CD4-positive, alpha-beta T cell treated with Interleukin-15 for 1 hour (primary cell): ENCODE results near the gene NDUFB1.

ENCODE experiments used
- DNase-seq: peaks from one replicate; pipeline ENCODE4 v3.0.0-alpha.2; 2020

The NDUFB1 gene

DNA sequence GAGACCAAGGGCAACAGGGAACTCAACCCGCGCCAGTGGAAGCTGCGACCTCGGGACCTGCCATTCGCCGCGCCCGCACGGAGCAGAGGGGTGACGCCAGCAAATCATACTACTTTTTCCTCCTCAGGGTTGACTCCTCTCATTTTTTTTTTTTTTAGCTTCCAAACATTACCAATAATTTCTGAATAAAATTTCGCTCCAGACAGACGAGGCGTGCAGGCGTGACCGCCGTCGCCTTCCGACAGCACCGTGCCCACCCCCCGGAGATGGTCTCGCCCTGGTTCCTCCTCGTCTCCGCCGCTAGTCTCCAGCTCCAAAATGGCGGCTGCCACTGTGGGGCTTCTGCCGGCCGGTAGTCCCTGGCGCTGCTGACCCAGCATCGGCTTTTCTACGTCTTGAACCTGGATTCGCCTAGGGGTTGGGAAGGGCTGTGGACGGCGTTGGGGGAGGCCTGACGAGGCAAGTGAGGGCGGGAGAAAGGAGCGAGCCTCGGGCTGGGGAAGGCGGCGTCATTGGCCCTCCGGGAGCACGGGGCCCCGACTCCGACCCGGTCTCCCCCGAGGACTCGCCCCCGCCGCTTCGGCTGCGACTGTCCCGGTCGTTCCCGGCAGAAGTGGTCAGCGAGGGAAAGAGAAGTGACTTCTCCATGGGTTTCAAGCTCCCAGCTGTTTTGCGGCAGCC lies at the start of gene NDUFB1, which contains the start of gene CPSF2:
TSS of gene NDUFB1 (minus strand) at position 37 of the 681 bp plus-strand sequence. CDS start 4,069 bp downstream, outside the sequence.
TSS of gene CPSF2 (plus strand) at position 300 of the 681 bp plus-strand sequence. CDS start 9,016 bp downstream, outside the sequence.
- DNase-seq, result peak; percentile 74

DNA sequence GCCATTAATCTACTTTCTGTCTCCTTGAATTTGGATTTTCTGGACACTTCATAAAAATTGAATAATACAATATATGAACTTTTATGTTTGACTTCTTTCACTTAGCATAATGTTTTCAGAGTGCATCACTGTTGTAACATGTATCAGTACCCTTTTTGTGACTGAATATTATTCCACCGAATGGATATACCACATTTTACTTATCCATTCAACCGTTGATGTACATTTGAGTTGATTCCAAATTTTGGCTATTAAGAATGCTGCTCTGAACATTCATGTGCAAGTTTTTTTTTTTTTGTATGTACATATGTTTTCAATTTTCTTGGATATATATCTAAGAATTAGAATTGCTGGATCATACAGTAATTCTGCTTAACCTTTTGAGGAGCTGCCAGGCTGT lies 43.5 kb upstream of the NDUFB1 start:
- no peak for DNase-seq

- no peak for DNase-seq
Measured at GRCh38 chr14:92161521-92161920, 40.0 kb upstream of the NDUFB1 start.

DNA sequence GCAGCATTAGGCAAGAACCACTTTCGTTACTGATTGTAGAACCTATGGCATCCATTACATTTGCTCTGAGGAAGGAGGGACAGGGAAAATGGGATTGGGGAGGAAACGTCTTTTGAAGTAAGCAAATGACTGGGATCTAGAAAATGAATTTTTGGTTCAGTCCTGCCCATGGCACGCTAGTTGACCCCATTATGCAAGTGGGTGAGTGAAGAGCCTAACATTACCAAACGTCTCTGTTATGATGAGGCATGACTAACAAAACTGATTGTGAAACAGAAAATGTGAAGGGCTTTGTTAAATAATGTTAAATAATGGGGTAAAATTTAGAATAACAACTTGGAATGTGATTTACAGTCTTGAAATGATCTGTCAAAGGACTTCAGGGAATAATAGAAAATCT lies 39.1 kb upstream of the NDUFB1 start:
- DNase-seq, result peak; percentile 18

- DNase-seq, result no peak
Measured at GRCh38 chr14:92154283-92154942, 32.9 kb upstream of the NDUFB1 start.

- no peak for DNase-seq
Measured at GRCh38 chr14:92153581-92153980, 32.1 kb upstream of the NDUFB1 start.

DNA sequence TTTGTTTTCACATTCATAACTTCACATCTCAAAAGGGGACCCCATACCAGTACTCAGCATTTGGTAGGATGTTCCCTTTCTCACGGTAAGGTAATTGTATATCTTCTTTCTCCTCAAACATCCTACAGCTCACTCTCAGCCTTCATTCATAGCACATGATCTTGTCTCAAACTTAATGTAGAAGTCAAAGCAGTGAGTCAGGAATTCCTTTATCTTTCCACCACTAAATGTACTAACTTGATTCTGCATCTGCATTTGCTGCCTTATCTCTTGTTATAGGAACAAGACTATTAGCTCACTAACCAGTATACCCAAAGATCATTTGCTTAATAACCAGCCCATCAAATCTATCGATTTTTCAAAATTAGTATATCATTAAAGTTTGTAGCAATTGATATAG lies 23.2 kb upstream of the NDUFB1 start:
- no peak for DNase-seq

- no peak for DNase-seq
Measured at GRCh38 chr14:92143962-92144361, 22.5 kb upstream of the NDUFB1 start.

GRCh38 chr14:92143309-92143708 lies 21.8 kb upstream of the NDUFB1 start:
- no peak for DNase-seq

GRCh38 chr14:92135269-92135668 lies 13.8 kb upstream of the NDUFB1 start:
- no peak for DNase-seq

GRCh38 chr14:92134456-92134855 lies 12.9 kb upstream of the NDUFB1 start:
- no peak for DNase-seq

DNA sequence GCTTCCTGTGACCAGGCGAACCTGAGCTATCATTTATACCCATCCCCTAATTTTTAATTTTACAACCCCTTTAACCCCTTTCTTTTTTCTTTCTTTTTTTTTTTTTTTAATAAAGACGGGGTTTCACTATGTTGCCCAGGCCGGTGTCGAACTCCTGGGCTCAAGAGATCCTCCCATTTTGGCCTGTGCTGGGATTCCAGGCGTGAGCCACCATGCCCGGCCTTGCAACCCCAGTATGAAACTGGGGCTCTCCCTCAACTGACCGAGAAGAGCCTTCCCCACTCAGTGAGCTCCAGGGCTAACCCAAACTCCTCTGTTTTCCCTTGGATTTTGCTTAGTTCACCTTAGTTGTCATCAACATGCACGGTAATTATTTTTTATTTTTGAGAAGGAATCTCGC lies 1.3 kb upstream of the NDUFB1 start:
- no peak for DNase-seq

GRCh38 chr14:92122351-92122677 lies 808 bp upstream of the NDUFB1 start:
- no peak for DNase-seq

- no peak for DNase-seq
Measured at GRCh38 chr14:92121207-92121669, 268 bp downstream of the NDUFB1 start.

GRCh38 chr14:92109490-92109889 lies 12.0 kb downstream of the NDUFB1 start:
- DNase-seq, result no peak

GRCh38 chr14:92108345-92109254 lies 12.9 kb downstream of the NDUFB1 start:
- DNase-seq, result no peak

GRCh38 chr14:92106143-92106926 lies 15.2 kb downstream of the NDUFB1 start, which contains the start of gene ATXN3:
ATXN3 (minus strand) TSS chr14:92106582; CDS start chr14:92106552, 30 bp downstream.
- DNase-seq, result peak; percentile 97

GRCh38 chr14:92105893-92106142 lies 15.7 kb downstream of the NDUFB1 start:
- DNase-seq, result no peak

DNA sequence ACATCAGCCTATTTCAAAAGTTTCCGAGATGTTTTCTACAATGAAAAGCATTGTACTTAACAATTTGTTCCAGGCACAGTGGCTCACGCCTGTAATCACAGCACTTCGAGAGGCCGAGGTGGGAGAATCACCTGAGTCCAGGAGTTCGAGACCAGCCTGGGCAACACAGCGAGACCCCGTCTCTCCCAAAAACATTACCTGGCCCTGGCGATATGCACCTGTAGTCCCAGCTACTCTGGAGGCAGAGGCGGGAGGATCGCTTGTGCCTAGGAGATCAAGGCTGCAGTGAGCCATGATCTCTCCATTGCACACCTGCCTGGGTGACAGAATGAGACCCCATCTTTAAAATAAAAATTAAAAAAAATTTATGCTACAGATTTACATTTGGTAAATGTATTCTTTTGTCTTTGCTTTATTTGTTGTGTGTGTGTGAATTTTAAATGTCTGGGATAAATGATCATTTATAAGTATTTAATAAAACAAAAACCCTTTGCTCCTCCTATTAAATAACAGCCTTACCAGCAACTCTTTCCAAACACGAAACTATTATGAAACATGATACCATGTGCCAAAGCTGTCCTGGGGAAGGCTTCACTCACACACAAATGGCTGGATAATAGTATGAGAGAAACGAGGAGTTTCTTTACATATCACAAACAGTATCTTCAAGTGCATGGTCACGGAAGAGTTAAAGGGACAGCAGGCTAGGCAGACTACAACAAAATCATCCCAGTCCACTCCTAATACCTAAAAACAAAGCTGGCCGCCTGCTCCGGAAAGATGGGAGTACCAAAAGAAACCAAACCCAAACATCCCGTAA lies 16.2 kb downstream of the NDUFB1 start:
- DNase-seq, result no peak

- DNase-seq, result no peak
Measured at GRCh38 chr14:92103363-92103989, 18.0 kb downstream of the NDUFB1 start.

- DNase-seq, result no peak
Measured at GRCh38 chr14:92099802-92100201, 21.7 kb downstream of the NDUFB1 start.
